Measurements from ENCODE around the gene PTPRD. TPM values are rescaled to one million over a fixed set of nuclear protein-coding genes. Genes with fewer than 3 reads are reported as not detected.

The PTPRD gene
- total and polyA plus RNA-seq, 9 of the 15 experiments (the other 6 are each of a cell fraction or from before 2014, with no cell fraction given) = 0.11 TPM; not detected in 8

GRCh38 chr9:8723195-8723594, 1889.6 kb downstream of the PTPRD start (continued):
- no peak for TF ChIP-seq TCF15 (CRISPR knock-in tag; IDR thresholded peaks at IDR 0.05)
- TF ChIP-seq ZBTB17 (CRISPR knock-in tag; IDR thresholded peaks at IDR 0.05) = no peak
- no peak for TF ChIP-seq ILF3 (IDR thresholded peaks at IDR 0.05; ENCODE audit: borderline replicate concordance)
- no peak for TF ChIP-seq SMAD4 (CRISPR knock-in tag; conservative IDR thresholded peaks at IDR 0.05)
- no peak for TF ChIP-seq ZBTB40 (IDR thresholded peaks at IDR 0.05)
- TF ChIP-seq ZBTB40 (CRISPR knock-in tag; IDR thresholded peaks at IDR 0.05) = no peak
